ENCODE measurements around the gene LHX4.

GRCh38 chr1:180295999-180296398 lies 65.9 kb downstream of the LHX4 start:
- TF ChIP-seq CTCF (conservative IDR thresholded peaks at IDR 0.05) = no peak
- no peak for TF ChIP-seq ZFX (IDR thresholded peaks at IDR 0.05)

Measured in C4-2B (cell line).